GM18868 (cell line): ENCODE results near the gene TMEM41B.
"Not testable (repeated sequence)": the region's sequence is repeated elsewhere in the genome, so short reads cannot be mapped to it uniquely, and the experiment has no call there.

Experiments
- ATAC-seq: cut with Tn5 transposase; IDR thresholded peaks from one replicate; pipeline ENCODE4 v1.9.1; 2021; ENCODE audit warnings: mild to moderate bottlenecking, moderate library complexity; ENCODE audit not compliant: unreplicated experiment

The TMEM41B gene, protein sequence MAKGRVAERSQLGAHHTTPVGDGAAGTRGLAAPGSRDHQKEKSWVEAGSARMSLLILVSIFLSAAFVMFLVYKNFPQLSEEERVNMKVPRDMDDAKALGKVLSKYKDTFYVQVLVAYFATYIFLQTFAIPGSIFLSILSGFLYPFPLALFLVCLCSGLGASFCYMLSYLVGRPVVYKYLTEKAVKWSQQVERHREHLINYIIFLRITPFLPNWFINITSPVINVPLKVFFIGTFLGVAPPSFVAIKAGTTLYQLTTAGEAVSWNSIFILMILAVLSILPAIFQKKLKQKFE

DNA sequence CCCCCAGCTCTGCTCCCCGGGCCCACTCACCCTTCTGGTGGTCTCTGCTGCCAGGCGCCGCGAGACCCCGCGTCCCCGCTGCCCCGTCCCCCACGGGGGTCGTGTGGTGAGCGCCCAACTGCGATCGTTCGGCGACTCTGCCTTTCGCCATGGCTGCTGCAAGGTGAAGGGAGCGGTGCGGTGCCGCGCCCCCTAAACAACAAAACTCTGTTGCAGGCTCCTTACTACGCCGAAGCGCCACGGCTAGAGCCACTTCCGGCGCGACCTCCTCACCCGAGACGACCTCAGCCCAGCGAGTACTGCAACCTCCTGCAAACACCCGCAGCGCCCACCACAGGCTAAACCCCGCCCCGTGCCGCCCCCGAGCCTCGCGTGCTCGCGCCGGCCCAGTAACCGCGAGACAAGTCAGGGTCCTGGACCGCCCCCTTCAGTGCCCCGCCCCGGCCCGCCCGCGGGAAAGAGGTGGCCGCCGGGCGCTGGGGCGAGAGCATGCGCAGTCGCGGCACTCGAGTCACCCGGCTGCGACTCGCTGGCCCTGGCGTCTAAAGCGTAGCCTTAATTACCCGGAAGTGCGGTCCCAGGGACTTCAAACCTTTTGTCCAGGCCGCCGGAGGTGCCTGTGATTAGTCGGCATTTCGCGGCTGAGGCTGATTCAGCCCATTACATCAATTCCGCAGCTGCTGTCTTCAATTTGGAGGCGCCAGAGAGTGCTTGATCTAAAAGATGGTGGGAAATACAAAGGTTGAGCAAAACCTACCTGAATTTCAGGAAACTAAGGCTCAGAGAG is at the start of gene TMEM41B:
Gene TMEM41B (minus strand): TSS at position 303 of the 787 bp plus-strand sequence. CDS start 152 bp downstream, at position 151.
- ATAC-seq: peak; percentile 93

- no peak for ATAC-seq
Measured at GRCh38 chr11:9362393-9362863, 48.0 kb upstream of the TMEM41B start.

DNA sequence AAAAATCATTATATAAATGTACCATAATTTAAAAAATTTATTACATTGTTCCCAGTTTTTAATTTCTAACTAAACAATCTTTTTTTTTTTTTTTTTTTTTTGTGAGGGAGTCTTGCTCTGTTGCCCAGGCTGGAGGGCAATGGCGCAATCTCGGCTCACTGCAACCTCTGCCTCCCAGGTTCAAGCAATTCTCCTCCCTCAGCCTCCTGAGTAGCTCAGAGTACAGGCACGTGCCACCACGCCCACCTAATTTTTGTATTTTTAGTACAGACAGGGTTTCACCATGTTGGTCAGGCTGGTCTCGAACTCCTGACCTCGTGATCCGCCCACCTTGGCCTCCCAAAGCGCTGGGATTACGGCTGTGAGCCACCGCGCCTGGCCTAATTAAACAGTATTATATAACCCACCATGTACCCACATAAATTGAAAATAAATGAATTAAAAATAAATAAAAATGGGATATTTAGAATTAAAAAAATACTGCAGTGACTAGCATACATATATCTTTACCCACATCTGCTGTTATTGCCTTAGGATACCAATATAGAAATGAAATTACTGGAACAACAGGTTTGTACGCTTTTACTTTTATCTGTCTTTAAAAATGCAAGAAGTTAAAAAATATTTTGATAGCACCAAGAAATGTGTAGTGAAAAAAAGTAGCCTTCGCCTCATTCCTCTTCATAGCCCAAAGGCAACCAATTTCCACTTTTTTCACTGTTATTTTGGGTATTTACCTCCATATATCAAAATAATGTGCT is 46.6 kb upstream of the TMEM41B start:
- ATAC-seq: not testable (repeated sequence)

GRCh38 chr11:9357041-9357440 is 42.6 kb upstream of the TMEM41B start:
- ATAC-seq: no peak

- ATAC-seq: no peak
Measured at GRCh38 chr11:9351321-9351881, 37.0 kb upstream of the TMEM41B start.

DNA sequence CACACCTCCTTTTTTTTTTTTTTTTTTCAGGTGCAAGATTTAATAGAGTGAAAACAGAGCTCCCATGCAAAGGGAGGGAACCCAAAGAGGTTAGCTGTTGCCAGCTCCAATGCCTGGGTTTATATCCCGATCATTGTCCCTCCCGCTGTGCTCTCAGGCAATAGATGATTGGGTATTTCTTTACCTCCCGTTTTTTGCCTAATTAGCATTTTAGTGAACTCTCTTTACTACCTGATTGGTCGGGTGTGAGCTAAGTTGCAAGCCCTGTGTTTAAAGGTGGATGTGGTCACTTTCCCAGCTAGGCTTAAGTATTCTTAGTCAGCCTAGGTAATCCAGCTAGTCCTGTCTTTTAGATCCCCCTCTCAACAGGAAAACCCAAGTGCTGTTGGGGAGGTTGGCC is 33.4 kb upstream of the TMEM41B start:
- ATAC-seq: not testable (repeated sequence)

- no peak for ATAC-seq
Measured at GRCh38 chr11:9347100-9347499, 32.7 kb upstream of the TMEM41B start.

DNA sequence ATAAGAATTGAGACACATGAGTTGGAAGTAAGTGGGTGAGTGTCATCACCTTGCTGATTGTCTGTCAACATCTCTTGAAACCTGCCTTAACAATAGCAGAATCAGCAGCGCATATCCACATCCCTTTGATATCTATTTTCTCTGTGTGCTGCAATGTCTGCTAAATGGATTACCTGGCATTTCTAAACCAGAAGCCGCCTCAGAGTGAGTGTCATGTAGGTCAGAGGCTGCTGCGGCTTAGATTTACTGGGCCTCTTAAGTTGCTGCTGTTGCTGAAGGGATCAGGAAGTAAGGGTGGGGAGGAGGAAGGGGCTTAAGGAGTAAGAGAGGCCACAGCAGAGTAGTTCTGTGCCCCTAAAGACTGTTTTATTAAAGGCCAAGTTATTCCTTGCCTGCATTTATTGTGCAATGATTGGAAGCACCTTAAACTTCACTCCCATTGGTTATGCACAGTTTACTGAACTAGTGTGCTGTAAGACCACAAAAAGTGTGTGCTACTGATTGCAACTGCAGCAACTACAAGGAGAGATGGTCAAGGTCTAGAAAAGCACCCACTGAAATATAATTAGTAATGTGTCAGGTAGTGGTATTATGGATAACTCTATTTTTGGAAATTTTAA is 29.8 kb upstream of the TMEM41B start:
- no peak for ATAC-seq

GRCh38 chr11:9341638-9342178 is 27.3 kb upstream of the TMEM41B start:
- ATAC-seq: no peak

- ATAC-seq: no peak
Measured at GRCh38 chr11:9332655-9333054, 18.3 kb upstream of the TMEM41B start.

GRCh38 chr11:9330387-9331384 is 16.3 kb upstream of the TMEM41B start:
- no peak for ATAC-seq

DNA sequence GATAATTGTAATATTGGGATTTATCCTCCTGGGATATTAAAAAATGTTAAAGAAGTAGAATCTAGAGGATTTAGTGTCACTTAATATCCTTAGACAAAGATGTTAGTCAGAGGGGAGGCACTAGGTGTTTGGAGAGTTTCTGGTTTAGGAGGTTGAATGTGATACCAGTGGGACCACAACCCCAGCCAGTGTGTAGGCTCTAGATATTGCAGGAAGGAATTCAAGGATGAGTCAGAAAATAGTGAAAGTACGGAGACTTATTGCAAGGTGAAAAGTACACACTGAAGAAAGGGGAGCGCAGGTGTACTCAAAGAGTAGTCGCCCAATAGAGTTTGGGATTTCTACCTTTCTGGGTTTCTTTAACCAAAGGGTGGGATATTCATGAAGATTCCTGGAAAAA is 5.7 kb upstream of the TMEM41B start:
- ATAC-seq: no peak

DNA sequence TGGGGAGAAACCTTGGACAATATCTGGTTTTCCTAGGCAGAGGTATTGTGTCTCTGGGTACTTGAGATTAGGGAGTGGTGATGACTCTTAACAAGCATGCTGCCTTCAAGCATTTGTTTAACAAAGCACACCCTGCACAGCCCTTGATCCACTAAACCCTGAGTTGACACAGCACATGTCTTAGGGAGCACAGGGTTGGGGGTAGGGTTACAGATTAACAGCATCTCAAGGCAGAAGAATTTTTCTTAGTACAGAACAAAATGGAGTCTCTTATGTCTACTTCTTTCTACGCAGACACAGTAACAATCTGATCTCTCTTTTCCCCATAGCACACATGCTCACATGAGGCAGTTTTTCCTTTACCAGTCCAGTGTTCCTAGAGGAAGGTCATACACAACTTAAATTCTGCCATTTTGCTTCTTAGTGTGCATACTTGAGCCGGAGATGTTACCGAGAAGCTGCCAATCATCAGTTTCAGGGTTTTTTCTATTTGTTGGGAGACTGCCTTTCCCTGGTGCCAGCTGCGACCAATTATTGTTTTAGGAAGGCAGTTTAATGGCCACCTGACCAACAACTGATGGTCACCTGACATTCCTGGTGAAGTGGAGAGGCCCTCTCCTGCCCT is 5.1 kb upstream of the TMEM41B start:
- ATAC-seq: not testable (repeated sequence)

GRCh38 chr11:9318442-9319376 is 4.3 kb upstream of the TMEM41B start:
- ATAC-seq: not testable (repeated sequence)

GRCh38 chr11:9316334-9316733 is 1.9 kb upstream of the TMEM41B start:
- ATAC-seq: no peak

DNA sequence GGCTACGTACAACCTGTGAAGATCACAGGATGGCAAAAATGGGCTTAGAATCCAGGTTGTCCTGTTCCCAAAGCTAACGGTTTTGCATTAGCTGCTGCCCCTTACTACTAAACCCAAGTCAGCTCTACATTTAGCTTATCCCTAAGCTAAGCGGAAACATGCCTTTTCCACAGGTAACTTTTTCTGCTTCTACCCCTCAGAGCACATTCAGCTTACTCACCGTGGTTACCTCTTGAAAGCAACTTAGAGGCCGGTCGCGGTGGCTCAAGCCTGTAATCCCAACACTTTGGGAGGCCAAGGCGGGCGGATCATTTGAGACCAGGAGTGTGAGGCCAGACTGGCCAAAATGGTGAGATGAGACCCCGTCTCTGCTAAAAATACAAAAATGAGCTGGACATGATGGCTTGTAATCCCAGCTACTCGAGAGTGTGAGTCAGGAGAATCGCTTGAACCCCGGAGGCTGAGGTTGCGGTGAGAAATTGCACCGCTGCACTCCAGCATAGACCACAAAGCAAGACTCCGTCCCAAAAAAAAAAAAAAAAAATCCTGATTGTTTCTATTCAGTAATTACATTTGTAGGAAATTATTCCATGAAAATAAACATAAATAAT is 790 bp upstream of the TMEM41B start:
- no peak for ATAC-seq

GRCh38 chr11:9313648-9314290 is 624 bp downstream of the TMEM41B start:
- ATAC-seq: peak; percentile 5
